Endothelial cell of umbilical vein (primary cell): ENCODE measurements around the gene UBL7. TPM values are rescaled to one million over a fixed set of nuclear protein-coding genes. Genes with fewer than 3 reads are reported as not detected.

ENCODE experiments used
- BruUV-seq: library from RNA; stranded (reverse); fragments of 400-500 nt; replicated peaks from 2 replicates; lab custom pipeline; 2021; lab: Mats Ljungman, UMichigan
- CTCF ChIA-PET: fragments of 300-600, 350-600 bp; sonication (Branson Sonifier 250); formaldehyde crosslinking; loops from one replicate; lab custom pipeline; 2021; ENCODE audit warnings: antibody characterized with exemption, inconsistent platforms; lab: Charles Lee
- POLR2A ChIA-PET: fragments of 300-600, 350-600 bp; sonication (Branson Sonifier 250); formaldehyde crosslinking; loops from one replicate; lab custom pipeline; 2021; ENCODE audit warnings: antibody characterized with exemption, inconsistent platforms; lab: Charles Lee
- DNase-seq: peaks from one replicate; pipeline ENCODE4 v3.0.0-alpha.2; 2011; ENCODE audit warnings: low read depth, low spot score
- FAIRE-seq: peaks from 2 replicates; lab custom pipeline; 2011; peaks lifted over from hg19 to GRCh38; lab: Jason Lieb, UNC
- H2AFZ ChIP-seq: 2 replicates; pipeline ENCODE4 v1.6.0; 2012; ENCODE audit warnings: low read depth, low read length, control low read depth, inconsistent platforms
- H3K27ac ChIP-seq: 2 replicates; pipeline ENCODE4 v1.5.1; 2011; ENCODE audit warnings: low read depth, mild to moderate bottlenecking, control low read depth, low read length, moderate library complexity; ENCODE audit not compliant: insufficient read depth
- H3K27me3 ChIP-seq, 2 experiments: 2 replicates each; pipeline versions ENCODE4 v1.6.0 to v1.6.1; 2011; ENCODE audit warnings: low read length in 2 of 2, mixed read lengths in 1 of 2; ENCODE audit not compliant: control insufficient read depth in 2 of 2, insufficient read depth in 2 of 2
- H3K36me3 ChIP-seq, 2 experiments: 2 replicates in 1 of 2; 3 replicates in 1 of 2; pipeline ENCODE4 v1.5.1; 2011; ENCODE audit warnings: low read length in 2 of 2, mild to moderate bottlenecking in 1 of 2, moderate library complexity in 1 of 2; ENCODE audit not compliant: control insufficient read depth in 2 of 2, insufficient read depth in 2 of 2; ENCODE audit errors: extremely low read depth in 1 of 2
- H3K4me1 ChIP-seq: 3 replicates; pipeline ENCODE4 v1.5.1; 2011; ENCODE audit warnings: mild to moderate bottlenecking, low read length; ENCODE audit not compliant: control insufficient read depth, insufficient read depth; ENCODE audit errors: extremely low read depth
- H3K4me2 ChIP-seq: 2 replicates; pipeline ENCODE4 v1.6.1; 2011; ENCODE audit warnings: low read length, control low read depth, mixed read lengths; ENCODE audit not compliant: insufficient read depth
- H3K4me3 ChIP-seq, 3 experiments: fragments of 200-600 bp in 1 of 3; sonication (generic), shearing (Covaris generic) in 1 of 3; replicated peaks in 1 of 3; 2 replicates each; pipeline ENCODE4 v1.5.1; 2011 to 2016; ENCODE audit warnings: control low read depth in 3 of 3, low read length in 3 of 3, mild to moderate bottlenecking in 2 of 3, inconsistent platforms in 1 of 3, low read depth in 1 of 3, moderate library complexity in 1 of 3; ENCODE audit not compliant: insufficient read depth in 1 of 3
- H3K79me2 ChIP-seq: 2 replicates; pipeline ENCODE4 v1.6.0; 2012; ENCODE audit warnings: low read length, inconsistent platforms; ENCODE audit not compliant: control insufficient read depth, insufficient read depth
- H3K9ac ChIP-seq: replicated peaks from 2 replicates; pipeline ENCODE3; 2011; ENCODE audit warnings: low read length, control low read depth; ENCODE audit not compliant: insufficient read depth; ENCODE audit errors: extremely low read depth
- H3K9me1 ChIP-seq: replicated peaks from 3 replicates; pipeline ENCODE4 v1.6.0; 2011; ENCODE audit warnings: mild to moderate bottlenecking, low read length; ENCODE audit not compliant: control insufficient read depth, insufficient read depth; ENCODE audit errors: extremely low read depth
- H3K9me3 ChIP-seq: replicated peaks from 2 replicates; pipeline ENCODE4 v1.5.1; 2012; ENCODE audit warnings: low read length, inconsistent platforms; ENCODE audit not compliant: control insufficient read depth, insufficient read depth
- H4K20me1 ChIP-seq: replicated peaks from 2 replicates; pipeline ENCODE3; 2011; ENCODE audit warnings: mild to moderate bottlenecking, low read length; ENCODE audit not compliant: control insufficient read depth, insufficient read depth; ENCODE audit errors: extremely low read depth
- CTCF ChIP-seq, 2 donors: IDR thresholded peaks; 1 replicate in 1 of 2; 2 replicates in 1 of 2; pipeline ENCODE4 v1.5.1; 2011; ENCODE audit warnings: low read length in 2 of 2, mild to moderate bottlenecking in 2 of 2, moderate library complexity in 2 of 2, control low read depth in 1 of 2, inconsistent platforms in 1 of 2, low read depth in 1 of 2; ENCODE audit not compliant: insufficient read depth in 1 of 2; ENCODE audit errors: extremely low read depth in 1 of 2
- EZH2 ChIP-seq: IDR thresholded peaks from 2 replicates; pipeline ENCODE4 v1.6.1; 2012; ENCODE audit warnings: borderline replicate concordance, low read depth, mild to moderate bottlenecking, moderate library complexity, low read length, inconsistent platforms; ENCODE audit not compliant: severe bottlenecking
- FOS ChIP-seq: IDR thresholded peaks from 2 replicates; pipeline ENCODE4 v1.6.1; 2011; ENCODE audit warnings: mild to moderate bottlenecking, low read length, moderate library complexity, borderline replicate concordance; ENCODE audit not compliant: insufficient read depth
- GATA2 ChIP-seq: IDR thresholded peaks from 2 replicates; pipeline ENCODE4 v1.7.0; 2011; ENCODE audit warnings: low read depth, mild to moderate bottlenecking, moderate library complexity, mixed read lengths, low read length; ENCODE audit not compliant: insufficient read length, insufficient read depth
- JUN ChIP-seq: IDR thresholded peaks from 2 replicates; pipeline ENCODE4 v1.6.1; 2011; ENCODE audit warnings: borderline replicate concordance, low read depth; ENCODE audit not compliant: insufficient read length, insufficient read depth
- MAX ChIP-seq: IDR thresholded peaks from 2 replicates; pipeline ENCODE4 v1.6.1; 2011; ENCODE audit not compliant: insufficient read depth, insufficient read length
- MYC ChIP-seq: IDR thresholded peaks from one replicate; pipeline ENCODE4 v1.6.1; 2011; ENCODE audit warnings: mild to moderate bottlenecking, low read depth, low read length
- POLR2A ChIP-seq: IDR thresholded peaks from 2 replicates; pipeline ENCODE4 v1.6.1; 2012; ENCODE audit warnings: low read depth, mild to moderate bottlenecking, control low read depth, low read length
- POLR2AphosphoS5 ChIP-seq: IDR thresholded peaks from 2 replicates; pipeline ENCODE4 v1.6.1; 2012; ENCODE audit warnings: low read depth, mild to moderate bottlenecking, control low read depth, low read length, moderate library complexity; ENCODE audit not compliant: insufficient read depth
- dilution Hi-C: fragments of 300-500 bp; cut with MboI; formaldehyde crosslinking; loops from one replicate; pipeline ENCODE4 v1.15.0; 2019; ENCODE audit warnings: low sequenced_read_pairs; ENCODE audit not compliant: extremely low pct_ligation_motif_present
- intact Hi-C: fragments of 100-400 bp; cut with micrococcal nuclease; formaldehyde crosslinking; loops from one replicate; pipeline ENCODE4 v1.10.0; 2022
- microRNA-seq: library from miRNA; unstranded; fragments of <30 nt; microRNA quantifications from one replicate; pipeline ENCODE4 v1.2.0, GENCODE V29; 2021; ENCODE audit warnings: borderline number of aligned reads, borderline replicate concordance
- polyA plus RNA-seq, 4 experiments: library from polyadenylated mRNA; depleted of rRNA in 3 of 4; stranded (reverse) in 3 of 4; unstranded in 1 of 4; fragments of >200 nt; gene quantifications; 2 replicates each; pipeline versions ENCODE4 v1.2.1 to v1.2.3, GENCODE V29; 2011 to 2012; ENCODE audit warnings: missing spikeins in 1 of 4
- small RNA-seq: library from RNA; depleted of rRNA; stranded (forward); fragments of <200 nt; gene quantifications from one replicate; pipeline ENCODE3, GENCODE V24; 2012; ENCODE audit warnings: low replicate concordance, low read depth; ENCODE audit not compliant: insufficient read depth, insufficient read length
- total RNA-seq: library from RNA; stranded (reverse); gene quantifications from 2 replicates; pipeline ENCODE4 v1.2.3, GENCODE V29; 2021

The UBL7 gene
- total and polyA plus RNA-seq, 2 donors (not counting 3 experiments of a cell fraction or from before 2014, with no cell fraction given), result 32.8 to 90.4 TPM

- H3K9ac ChIP-seq, result no peak overlapping the region
- DNase-seq (no peak), FAIRE-seq (no peak)
- no peaks in the 10 kb centered on the region for H3K79me2 ChIP-seq
- H3K4me2 ChIP-seq, result no peak overlapping the region
- H3K4me1 ChIP-seq, result peaks cover 3% of the 10 kb centered on the region
- no peaks in the 10 kb centered on the region for H3K9me1 ChIP-seq
- BruUV-seq, result no TSS peak
- H3K9me3 ChIP-seq, result no peaks in the 10 kb centered on the region
- H3K27me3 ChIP-seq, result no peaks in the 10 kb centered on the region
- H3K4me3 ChIP-seq, result no peak overlapping the region
- no peak overlapping the region for H3K27ac ChIP-seq
- no peaks in the 10 kb centered on the region for H3K36me3 ChIP-seq
- intact Hi-C loops, result no loop called here
- no peaks in the 10 kb centered on the region for H4K20me1 ChIP-seq
- TF ChIP-seq CTCF (IDR thresholded peaks at IDR 0.05; ENCODE audit: extremely low read depth in 1 of 2, insufficient read depth in 1 of 2, low read depth in 1 of 2, low read length in 2 of 2) (no peak), MYC (no peak), POLR2A (no peak), MAX (no peak), GATA2 (no peak), JUN (no peak), POLR2AphosphoS5 (no peak), FOS (no peak), EZH2 (no peak)
- H2AFZ ChIP-seq, result no peak overlapping the region
- CTCF ChIA-PET, result interaction anchor here (1.3 kb wide), 1 partner anchor 12 kb away, joined by 3 read pairs; no protein-coding TSS in a partner anchor
- POLR2A ChIA-PET, result no interaction called here
- dilution Hi-C loops, result no loop called here
Observed at GRCh38 chr15:74396146-74396438, 64.9 kb downstream of the UBL7 start.

Small RNAs within 50 kb of the gene (microRNA-seq; reads per million reads assigned to microRNA genes)
- not detected for gene MIR6881

Small RNAs within 50 kb of the gene (small RNA-seq; reads per million reads assigned to genes)
- gene MIR6881 (not detected), gene RF00591 (not detected)

Other genes with a start within 250 kb of the UBL7 start
- gene CCDC33, start 224.8 kb downstream of the UBL7 start, total RNA-seq, result not detected in 2 replicates
- gene CCDC33, start 224.8 kb downstream of the UBL7 start, polyA plus RNA-seq, result not detected in 2 replicates
- not detected in 2 replicates for gene CYP11A1, start 93.5 kb downstream of the UBL7 start, total RNA-seq
- 0.08 TPM in 1 of 2 replicates, not detected in the other for gene CYP11A1, start 93.5 kb downstream of the UBL7 start, polyA plus RNA-seq
- 1.3 and 1.7 TPM in 2 replicates for gene SEMA7A, start 27.2 kb downstream of the UBL7 start, total RNA-seq
- gene SEMA7A, start 27.2 kb downstream of the UBL7 start, polyA plus RNA-seq, result 2.0 and 3.0 TPM in 2 replicates
- gene ARID3B, start 80.1 kb upstream of the UBL7 start, total RNA-seq, result 9.5 and 10.0 TPM in 2 replicates
- gene ARID3B, start 80.1 kb upstream of the UBL7 start, polyA plus RNA-seq, result 6.2 and 7.0 TPM in 2 replicates
- gene CLK3, start 154.7 kb upstream of the UBL7 start, total RNA-seq, result 69.2 and 75.5 TPM in 2 replicates
- 97.9 and 121 TPM in 2 replicates for gene CLK3, start 154.7 kb upstream of the UBL7 start, polyA plus RNA-seq
- 52.7 and 56.5 TPM in 2 replicates for gene EDC3, start 234.9 kb upstream of the UBL7 start, total RNA-seq
- 55.9 and 61.1 TPM in 2 replicates for gene EDC3, start 234.9 kb upstream of the UBL7 start, polyA plus RNA-seq